GM12874 (cell line): ENCODE measurements around the gene CD247.

Experiments
- CTCF ChIP-seq: IDR thresholded peaks from 2 replicates; pipeline ENCODE4 v1.5.1; 2011; ENCODE audit warnings: low read depth, mild to moderate bottlenecking, control low read depth, low read length, moderate library complexity; ENCODE audit not compliant: insufficient read depth

Gene CD247

DNA sequence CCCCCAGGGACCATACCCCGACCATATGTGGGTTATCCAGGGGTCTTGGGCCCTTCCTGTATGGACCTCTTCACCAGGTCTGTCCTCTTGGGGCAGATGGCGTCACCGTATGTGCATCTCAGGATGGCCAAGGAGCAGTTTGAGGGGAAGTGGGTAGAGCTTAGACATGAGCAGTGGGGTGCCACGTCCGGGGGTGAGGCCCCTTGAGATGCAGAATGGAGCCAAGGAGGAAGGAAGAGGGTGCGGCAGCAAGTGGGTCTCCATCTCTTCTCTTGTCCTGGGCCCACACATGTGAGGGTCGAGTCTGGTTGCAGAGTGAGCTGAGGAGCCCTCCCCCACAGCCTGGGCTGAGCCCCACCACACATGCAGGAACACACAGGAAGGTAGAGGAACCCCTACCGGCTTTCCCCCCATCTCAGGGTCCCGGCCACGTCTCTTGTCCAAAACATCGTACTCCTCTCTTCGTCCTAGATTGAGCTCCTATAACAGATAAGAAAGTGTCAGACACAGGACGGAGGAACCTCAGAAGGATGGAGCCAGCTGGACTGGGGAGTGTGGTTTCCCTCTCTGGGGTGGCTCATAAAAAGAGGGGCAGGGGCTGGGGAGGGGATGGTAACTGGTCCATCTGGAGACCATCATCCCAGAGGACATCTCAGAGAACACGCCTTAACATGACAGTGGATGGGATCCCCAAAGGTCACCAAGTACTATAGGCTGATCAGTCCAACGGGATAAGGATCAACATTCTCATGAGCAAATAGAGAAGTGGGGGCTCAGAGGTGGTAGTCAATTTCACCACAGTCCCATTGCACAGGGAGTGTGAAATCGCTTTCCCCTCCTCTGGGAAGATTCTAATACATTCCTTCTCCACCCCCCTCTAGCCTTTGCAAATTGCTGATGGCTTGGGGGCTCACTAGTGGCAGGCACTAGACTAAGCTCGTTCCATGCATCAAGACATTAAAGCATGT is 79.9 kb downstream of the CD247 start:
- TF ChIP-seq CTCF, result no peak

- TF ChIP-seq CTCF, result no peak
These were observed 82.8 kb downstream of the CD247 start for GRCh38 chr1:167435484-167435883.

GRCh38 chr1:167434306-167434705 is 84.0 kb downstream of the CD247 start:
- no peak for TF ChIP-seq CTCF

- TF ChIP-seq CTCF, result no peak
These were observed 84.4 kb downstream of the CD247 start for GRCh38 chr1:167433884-167434283.

GRCh38 chr1:167432780-167433179 is 85.5 kb downstream of the CD247 start:
- TF ChIP-seq CTCF, result no peak

DNA sequence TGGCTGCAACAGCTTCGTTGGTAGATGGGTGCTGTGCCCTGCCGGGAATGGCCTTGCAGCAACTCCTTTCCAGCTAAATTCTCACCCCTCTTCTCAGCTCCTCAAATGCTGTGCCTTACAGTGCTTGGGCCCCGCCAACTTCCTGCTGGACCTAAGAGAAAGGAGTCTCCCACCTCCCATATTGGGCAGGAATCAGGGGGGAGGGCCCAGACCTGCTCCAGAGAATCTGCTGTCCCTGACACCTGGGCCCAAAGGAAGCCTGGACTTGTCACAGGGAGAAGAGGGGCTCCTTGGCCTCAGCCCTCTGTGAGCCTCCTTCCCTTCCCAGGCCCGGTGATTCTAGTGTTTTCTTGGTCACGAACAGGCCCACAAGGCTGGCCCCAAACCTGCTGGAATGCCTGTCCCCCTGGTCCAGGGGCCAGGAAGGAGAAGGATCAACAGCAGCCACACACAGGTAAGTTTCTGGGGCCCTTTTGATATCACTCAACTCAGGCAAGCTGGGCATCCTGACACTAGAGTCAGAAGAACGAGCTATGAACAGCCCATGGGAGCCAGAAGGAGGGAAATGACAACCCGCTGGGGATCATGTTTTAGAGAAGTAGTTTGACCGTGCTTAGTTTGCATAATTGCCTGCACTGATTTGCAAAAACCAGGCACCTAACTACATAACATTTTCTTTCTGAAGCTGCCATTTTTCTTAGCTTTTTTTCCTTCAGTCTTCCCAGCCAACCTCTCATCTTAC is 86.2 kb downstream of the CD247 start:
- TF ChIP-seq CTCF, result no peak

GRCh38 chr1:167431261-167431908 is 86.9 kb downstream of the CD247 start:
- no peak for TF ChIP-seq CTCF
